T47D (cell line): ENCODE data around the gene USP14.
"Not testable (repeated sequence)": the region's sequence is repeated elsewhere in the genome, so short reads cannot be mapped to it uniquely, and the experiment has no call there.

Source experiments
- DNase-seq, 2 experiments: peaks; one replicate each; pipeline versions ENCODE4 v3.0.0 to v3.0.0-alpha.2; 2011 to 2012; ENCODE audit warnings: low read depth in 1 of 2, low spot score in 1 of 2
- JUND ChIP-seq: IDR thresholded peaks from 2 replicates; pipeline ENCODE4 v1.6.1; 2012; ENCODE audit warnings: low read depth
- in situ Hi-C: cut with HindIII; loops from 2 replicates; pipeline ENCODE4 v1.10.0; 2016; ENCODE audit warnings: low sequenced_read_pairs, low pct_unique_long_range_greater_than_20kb

USP14 gene

GRCh38 chr18:140670-141266 lies 17.6 kb upstream of the USP14 start:
- DNase-seq = no peak
- no peak for TF ChIP-seq JUND
- in situ Hi-C loops = no loop called here

GRCh38 chr18:142624-143296 lies 15.6 kb upstream of the USP14 start:
- DNase-seq, in situ Hi-C loops: not testable (repeated sequence)

GRCh38 chr18:148841-149240 lies 9.5 kb upstream of the USP14 start:
- in situ Hi-C loops = no loop called here

DNA sequence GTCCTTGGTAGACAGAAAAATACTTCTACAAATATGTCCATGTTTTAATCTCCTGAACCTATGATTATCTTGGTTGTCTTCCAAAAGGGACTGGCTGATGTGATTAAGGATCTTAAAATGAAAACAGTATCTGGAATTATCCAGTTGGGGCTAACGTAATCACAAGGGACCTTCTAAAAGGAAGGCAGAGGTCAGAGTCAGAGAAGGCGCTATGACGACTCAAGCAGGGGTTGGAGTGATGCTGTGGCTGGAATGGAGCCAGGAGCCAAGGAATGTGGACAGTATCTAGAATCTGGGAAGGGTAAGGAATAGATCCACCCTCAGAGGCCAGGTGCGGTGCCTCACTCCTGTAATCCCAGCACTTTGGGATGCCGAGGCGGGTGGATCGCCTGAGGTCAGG lies 4.2 kb upstream of the USP14 start:
- no peak for TF ChIP-seq JUND
- in situ Hi-C loops = no loop called here
- DNase-seq = no peak

More at GRCh38 chr18:148841-149240, 9.5 kb upstream of the USP14 start:
- no peak for TF ChIP-seq JUND
- no peak for DNase-seq

- no peak for DNase-seq
- in situ Hi-C loops = no loop called here
- no peak for TF ChIP-seq JUND
Observed at GRCh38 chr18:155688-156087, 2.7 kb upstream of the USP14 start.

GRCh38 chr18:156514-157230 lies 1.7 kb upstream of the USP14 start:
- TF ChIP-seq JUND = no peak
- in situ Hi-C loops = no loop called here
- DNase-seq = no peak

DNA sequence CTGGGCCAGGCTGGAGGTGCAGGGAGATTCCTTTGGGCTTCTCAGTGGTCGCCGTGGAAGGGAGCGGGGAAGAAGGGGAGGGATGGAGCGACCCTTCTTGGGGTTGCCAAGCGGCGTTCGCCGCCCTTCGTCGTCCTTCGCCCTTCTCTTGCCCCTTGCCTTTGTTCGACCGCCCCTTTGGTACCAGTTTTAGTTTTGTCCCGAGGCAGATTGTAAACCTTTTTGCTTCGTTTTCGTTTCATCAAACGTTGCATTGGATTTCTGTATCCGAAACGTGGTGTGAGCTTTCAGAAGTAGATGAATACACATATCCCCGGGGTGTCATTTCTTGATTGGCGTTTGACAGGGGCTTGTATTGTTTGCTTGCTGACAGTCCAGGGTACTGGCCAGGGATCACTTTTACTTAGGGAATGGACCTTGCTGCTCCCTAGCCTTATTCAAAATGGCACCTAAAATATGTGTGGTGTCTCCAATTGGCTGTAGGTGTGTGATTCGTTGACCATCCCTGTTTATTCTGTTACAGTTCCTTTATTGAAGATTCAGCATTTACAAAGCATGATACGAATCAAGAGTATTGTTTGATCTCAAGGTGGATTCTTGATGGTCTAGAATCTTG lies 788 bp downstream of the USP14 start:
- peak in 1 of 2 experiments; percentile 43 for DNase-seq

GRCh38 chr18:159933-160332 lies 1.6 kb downstream of the USP14 start:
- no peak for DNase-seq
- no peak for TF ChIP-seq JUND
- in situ Hi-C loops = no loop called here

More for the DNA sequence above, 788 bp downstream of the USP14 start:
- no peak for TF ChIP-seq JUND
- in situ Hi-C loops = no loop called here

DNA sequence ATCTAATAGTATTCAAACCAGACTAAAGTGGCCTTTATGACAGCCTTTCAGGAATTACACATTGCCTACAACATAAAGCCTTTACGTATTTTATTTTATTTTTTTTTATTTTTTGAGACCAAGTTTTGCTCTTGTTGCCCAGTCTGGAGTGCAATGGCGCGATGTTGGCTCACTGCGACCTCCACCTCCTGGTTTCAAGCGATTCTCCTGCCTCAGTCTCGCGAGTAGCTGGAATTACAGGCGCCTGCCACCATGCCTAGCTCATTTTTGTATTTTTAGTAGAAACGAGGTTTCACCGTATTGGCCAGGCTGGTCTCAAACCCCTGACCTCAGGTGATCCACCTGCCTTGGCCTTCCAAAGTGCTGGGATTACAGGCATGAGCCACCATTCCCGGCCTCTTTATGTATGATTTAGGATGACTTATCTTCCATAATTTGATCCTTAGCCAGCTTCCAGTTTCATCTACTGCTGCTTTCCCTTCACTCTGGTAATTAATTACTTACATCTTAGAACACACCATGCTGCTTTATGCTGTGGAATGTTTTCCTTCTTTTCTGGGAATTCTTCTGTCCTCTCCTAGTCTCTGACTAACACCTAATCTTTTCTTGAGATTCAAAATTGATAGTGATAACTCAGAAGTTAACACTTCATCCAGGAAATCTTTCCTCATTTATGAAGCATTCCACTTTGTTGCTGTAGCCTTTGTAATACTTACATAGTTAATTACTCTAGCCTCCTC lies 2.6 kb downstream of the USP14 start:
- in situ Hi-C loops = no loop called here
- TF ChIP-seq JUND = no peak
- no peak for DNase-seq

DNA sequence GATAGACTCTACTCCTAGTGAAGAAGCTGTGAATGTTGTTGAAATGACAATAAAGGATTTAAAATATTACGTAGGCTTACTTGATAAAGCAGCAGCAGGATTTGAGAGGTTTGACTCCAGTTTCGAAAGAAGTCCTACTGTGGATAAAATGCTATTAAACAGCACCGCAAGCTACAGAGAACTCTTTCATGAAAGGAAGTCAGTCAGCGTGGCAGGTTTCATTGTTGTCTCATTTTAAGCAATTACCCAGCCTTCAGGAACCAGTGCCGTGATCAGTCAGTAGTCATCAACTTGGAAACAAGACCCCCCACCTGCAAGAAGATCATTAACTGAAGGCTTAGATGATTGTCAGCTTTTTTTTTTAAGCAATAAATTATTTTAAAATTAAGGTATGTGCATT lies 14.0 kb downstream of the USP14 start:
- in situ Hi-C loops = no loop called here
- no peak for DNase-seq
- TF ChIP-seq JUND = no peak

DNA sequence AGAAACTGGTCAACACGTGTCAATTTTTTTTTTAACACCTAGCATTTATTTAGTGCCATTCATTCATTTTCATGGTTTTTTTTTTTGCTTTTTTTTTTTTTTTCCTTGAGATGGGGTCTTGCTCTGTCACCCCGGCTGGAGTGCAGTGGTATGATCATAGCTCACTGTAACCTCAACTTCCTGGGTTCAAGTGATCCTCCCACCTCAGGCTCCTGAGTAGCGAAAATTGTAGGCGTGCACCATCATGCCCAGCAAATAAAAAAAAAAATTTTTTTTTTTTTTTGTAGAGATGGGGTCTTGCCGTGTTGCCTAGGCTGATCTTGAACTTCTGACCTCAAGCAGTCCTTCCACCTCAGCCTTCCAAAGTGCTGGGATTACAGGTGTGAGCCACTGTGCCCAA lies 21.1 kb downstream of the USP14 start:
- no peak for DNase-seq
- no peak for TF ChIP-seq JUND
- in situ Hi-C loops = no loop called here

GRCh38 chr18:181711-182110 lies 23.4 kb downstream of the USP14 start:
- in situ Hi-C loops = no loop called here

More at GRCh38 chr18:181711-182110, 23.4 kb downstream of the USP14 start:
- TF ChIP-seq JUND = no peak
- no peak for DNase-seq
